GM23248 (cell line): ENCODE data around the gene P4HTM. TPM values are rescaled to one million over a fixed set of nuclear protein-coding genes. Genes with fewer than 3 reads are reported as not detected.

Experiments used
- DNase-seq: peaks from one replicate; pipeline ENCODE4 v3.0.0-alpha.2; 2015
- H2AFZ ChIP-seq: fragments of 200-600 bp; sonication (generic); 2 replicates; pipeline ENCODE4 v1.6.1; 2016; ENCODE audit warnings: antibody characterized with exemption
- H3F3A ChIP-seq: fragments of 200-600 bp; sonication (generic); 2 replicates; pipeline ENCODE4 v1.6.1; 2016; ENCODE audit warnings: mild to moderate bottlenecking, antibody characterized with exemption, mixed run types; ENCODE audit not compliant: insufficient read depth
- H3K27ac ChIP-seq: fragments of 200-600 bp; sonication (generic); 2 replicates; pipeline ENCODE4 v1.5.1; 2016; ENCODE audit warnings: mild to moderate bottlenecking
- H3K27me3 ChIP-seq: fragments of 200-600 bp; sonication (generic); replicated peaks from 2 replicates; pipeline ENCODE4 v1.6.1; 2016; ENCODE audit warnings: mild to moderate bottlenecking; ENCODE audit not compliant: insufficient read depth
- H3K36me3 ChIP-seq: fragments of 200-600 bp; sonication (generic); 2 replicates; pipeline ENCODE4 v1.6.1; 2016; ENCODE audit warnings: low read depth, mild to moderate bottlenecking
- H3K4me1 ChIP-seq: fragments of 200-600 bp; sonication (generic); 2 replicates; pipeline ENCODE4 v1.6.1; 2016; ENCODE audit warnings: mild to moderate bottlenecking; ENCODE audit not compliant: insufficient read depth
- H3K4me2 ChIP-seq: fragments of 200-600 bp; sonication (generic); one replicate; pipeline ENCODE4 v1.6.1; 2016; ENCODE audit warnings: mild to moderate bottlenecking; ENCODE audit not compliant: unreplicated experiment
- H3K4me3 ChIP-seq: fragments of 200-600 bp; sonication (generic); 2 replicates; pipeline ENCODE4 v1.5.1; 2016; ENCODE audit warnings: mild to moderate bottlenecking
- H3K79me2 ChIP-seq: fragments of 200-600 bp; sonication (generic); 2 replicates; pipeline ENCODE4 v1.6.1; 2016; ENCODE audit warnings: mild to moderate bottlenecking; ENCODE audit not compliant: insufficient read depth
- H3K9ac ChIP-seq: fragments of 200-600 bp; sonication (generic); 2 replicates; pipeline ENCODE4 v1.6.1; 2016; ENCODE audit warnings: mild to moderate bottlenecking
- H3K9me2 ChIP-seq: fragments of 200-600 bp; sonication (generic); 2 replicates; pipeline ENCODE4 v1.6.1; 2016; ENCODE audit warnings: mixed run types, mild to moderate bottlenecking, moderate library complexity; ENCODE audit not compliant: insufficient read depth
- H3K9me3 ChIP-seq: fragments of 200-600 bp; sonication (generic); one replicate; pipeline ENCODE4 v1.6.1; 2017; ENCODE audit warnings: low read depth
- H4K20me1 ChIP-seq: fragments of 200-600 bp; sonication (generic); 2 replicates; pipeline ENCODE4 v1.6.0; 2016; ENCODE audit not compliant: insufficient read depth
- EZH2 ChIP-seq: fragments of 200-600 bp; sonication (generic); IDR thresholded peaks from 2 replicates; pipeline ENCODE4 v1.6.1; 2018; ENCODE audit warnings: antibody characterized with exemption, mild to moderate bottlenecking; ENCODE audit not compliant: insufficient read depth, poor library complexity, severe bottlenecking
- EZH2phosphoT487 ChIP-seq: fragments of 200-600 bp; sonication (generic); IDR thresholded peaks from 2 replicates; pipeline ENCODE4 v1.6.1; 2018; ENCODE audit warnings: antibody characterized with exemption, moderate library complexity, mild to moderate bottlenecking, low read depth; ENCODE audit not compliant: insufficient read depth
- WGBS, 2 experiments: methylation state at CpG; one replicate each; pipeline ENCODE4 v1.1.6; 2015 to 2017; ENCODE audit warnings: low lambda C conversion rate in 2 of 2, low coverage in 1 of 2; ENCODE audit errors: missing lambda C conversion rate in 2 of 2; 5-methylcytosine and 5-hydroxymethylcytosine counted together
- in situ Hi-C: fragments of 300-500 bp; cut with MboI; formaldehyde crosslinking; loops from 2 replicates; pipeline ENCODE4 v1.15.0; 2020
- microRNA counts: library from miRNA; unstranded; fragments of <30 nt; microRNA quantifications from one replicate; lab custom pipeline; 2016
- microRNA-seq: library from miRNA; unstranded; fragments of <30 nt; microRNA quantifications from one replicate; pipeline ENCODE4, GENCODE V29; 2016; ENCODE audit warnings: borderline number of aligned reads
- polyA plus RNA-seq: library from polyadenylated mRNA; unstranded; fragments of >200 nt; fragmentation: Nextera tagmentation; extraction: Ambion mirVana; gene quantifications from 2 replicates; pipeline ENCODE4 v1.2.1, GENCODE V29; 2016
- small RNA-seq: library from RNA; depleted of rRNA; stranded (forward); fragments of <200 nt; gene quantifications from one replicate; pipeline ENCODE3, GENCODE V24; 2014; ENCODE audit warnings: low read depth, low replicate concordance
- total RNA-seq: library from RNA; depleted of rRNA; stranded (reverse); fragments of >200 nt; shearing (Covaris generic); gene quantifications from 2 replicates; pipeline ENCODE4 v1.2.3, GENCODE V29; 2014; rRNA removed

P4HTM gene
- total and polyA plus RNA-seq, 2 experiments from 2014 or later, result 29.7 to 53.6 TPM

DNA sequence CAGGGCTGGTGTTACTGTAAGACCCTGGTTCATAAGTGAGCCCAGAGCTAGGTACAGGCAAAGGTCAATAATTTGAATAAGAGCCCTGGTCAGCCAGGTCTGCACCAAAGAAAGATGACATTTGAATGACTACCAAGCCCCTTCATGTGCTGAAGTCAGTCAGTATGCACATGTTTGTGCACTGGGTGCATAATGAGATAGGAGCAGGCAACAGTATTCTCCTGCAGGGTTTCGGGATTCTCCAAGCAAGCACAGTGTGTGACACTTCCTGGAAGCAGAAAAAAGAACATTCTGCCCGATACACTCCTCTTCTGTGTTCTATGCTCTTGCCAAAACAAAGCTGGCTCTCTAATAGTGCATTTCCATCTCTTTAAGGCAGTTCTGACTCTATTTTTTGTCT, 44.6 kb downstream of the P4HTM start:
- H4K20me1 ChIP-seq, result no peaks in the 10 kb centered on the region
- H3K27me3 ChIP-seq, result no peaks in the 10 kb centered on the region
- H3K4me1 ChIP-seq, result peaks cover 6% of the 10 kb centered on the region; the same call in 1 of the 2 replicates
- 80% methylated on average over 2 of the region's 2 CpGs for WGBS, 2 experiments
- in situ Hi-C loops, result no loop called here
- peaks cover 17% of the 10 kb centered on the region for H3K36me3 ChIP-seq
- H3F3A ChIP-seq, result peaks cover 36% of the 10 kb centered on the region
- H3K4me3 ChIP-seq, result no peak overlapping the region
- DNase-seq, result no peak
- H3K79me2 ChIP-seq, result peaks cover 19% of the 10 kb centered on the region
- no peak overlapping the region for H3K4me2 ChIP-seq
- no peaks in the 10 kb centered on the region for H3K9me2 ChIP-seq
- no peaks in the 10 kb centered on the region for H3K9me3 ChIP-seq
- no peak overlapping the region for H3K9ac ChIP-seq
- TF ChIP-seq EZH2phosphoT487 (no peak), EZH2 (no peak)
- no peak overlapping the region for H2AFZ ChIP-seq
- H3K27ac ChIP-seq, result no peak overlapping the region

DNA sequence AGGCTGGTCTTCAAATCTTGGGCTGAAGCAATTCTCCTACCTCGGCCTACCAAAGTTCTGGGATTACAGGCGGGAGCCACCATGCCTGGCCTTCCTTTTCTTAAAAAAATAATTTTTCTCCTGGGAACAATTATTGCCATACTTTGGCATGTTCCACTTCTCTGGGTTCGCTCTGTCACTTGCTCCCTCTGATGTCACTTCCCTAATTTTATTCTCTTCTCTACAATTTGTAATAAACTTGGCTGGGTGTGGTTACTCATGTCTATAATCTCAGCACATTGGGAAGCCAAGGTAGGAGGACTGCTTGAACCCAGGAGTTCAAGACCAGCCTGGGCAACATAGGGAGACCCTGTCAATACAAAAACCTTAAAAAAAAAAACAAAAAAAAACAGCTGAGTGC, 45.2 kb downstream of the P4HTM start:
- Histone ChIP-seq H3K4me1 (peaks cover 6% of the 10 kb centered on the region; the same call in 1 of the 2 replicates), H4K20me1 (no peaks in the 10 kb centered on the region), H3K9ac (no peak overlapping the region), H3K27ac (no peak overlapping the region), H3K36me3 (peaks cover 15% of the 10 kb centered on the region; the same call in 1 of the 2 replicates), H3K9me2 (no peaks in the 10 kb centered on the region), H2AFZ (no peak overlapping the region), H3K27me3 (no peaks in the 10 kb centered on the region), H3K4me3 (no peak overlapping the region), H3K79me2 (peaks cover 19% of the 10 kb centered on the region), H3K9me3 (no peaks in the 10 kb centered on the region), H3F3A (peaks cover 30% of the 10 kb centered on the region), H3K4me2 (no peak overlapping the region)
- TF ChIP-seq EZH2 (no peak), EZH2phosphoT487 (no peak)
- no peak for DNase-seq
- WGBS, 2 experiments, result 74 to 80% methylated on average over 3 of the region's 3 CpGs
- in situ Hi-C loops, result no loop called here

DNA sequence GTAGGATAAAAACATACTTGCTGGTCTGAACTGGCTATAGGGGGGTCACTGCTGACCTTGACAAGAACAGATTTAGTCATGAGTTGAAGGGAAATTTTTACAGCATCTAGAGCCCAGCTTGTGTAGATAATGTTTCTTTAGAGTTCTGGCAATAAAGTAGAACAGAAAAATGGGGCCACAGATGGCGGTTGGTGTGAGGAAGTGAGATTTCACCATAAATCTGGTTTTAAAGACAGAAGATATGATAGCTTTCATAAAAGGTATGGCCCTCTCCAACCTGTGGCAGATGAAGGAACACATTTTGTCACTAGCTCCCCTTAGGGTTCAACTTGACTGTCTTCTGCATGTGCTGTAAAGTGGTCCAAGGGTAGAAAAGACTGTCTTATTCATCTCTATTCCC, 63.5 kb downstream of the P4HTM start:
- TF ChIP-seq EZH2phosphoT487, result no peak
- TF ChIP-seq EZH2, result no peak
- H4K20me1 ChIP-seq, result no peaks in the 10 kb centered on the region
- DNase-seq, result no peak
- H3K36me3 ChIP-seq, result peaks cover 36% of the 10 kb centered on the region; the same call in 1 of the 2 replicates
- no peak overlapping the region for H3K4me2 ChIP-seq
- H3K4me3 ChIP-seq, result no peak overlapping the region
- H3K9me2 ChIP-seq, result no peaks in the 10 kb centered on the region
- in situ Hi-C loops, result no loop called here
- H3F3A ChIP-seq, result peaks cover 10% of the 10 kb centered on the region; the same call in 1 of the 2 replicates
- 94 to 100% methylated on average over 1 of the region's 1 CpG for WGBS, 2 experiments
- no peaks in the 10 kb centered on the region for H3K9me3 ChIP-seq
- peaks cover 82% of the 10 kb centered on the region for H3K79me2 ChIP-seq
- H3K27me3 ChIP-seq, result no peaks in the 10 kb centered on the region
- no peak overlapping the region for H2AFZ ChIP-seq
- no peaks in the 10 kb centered on the region for H3K4me1 ChIP-seq
- H3K9ac ChIP-seq, result no peak overlapping the region
- H3K27ac ChIP-seq, result no peak overlapping the region

DNA sequence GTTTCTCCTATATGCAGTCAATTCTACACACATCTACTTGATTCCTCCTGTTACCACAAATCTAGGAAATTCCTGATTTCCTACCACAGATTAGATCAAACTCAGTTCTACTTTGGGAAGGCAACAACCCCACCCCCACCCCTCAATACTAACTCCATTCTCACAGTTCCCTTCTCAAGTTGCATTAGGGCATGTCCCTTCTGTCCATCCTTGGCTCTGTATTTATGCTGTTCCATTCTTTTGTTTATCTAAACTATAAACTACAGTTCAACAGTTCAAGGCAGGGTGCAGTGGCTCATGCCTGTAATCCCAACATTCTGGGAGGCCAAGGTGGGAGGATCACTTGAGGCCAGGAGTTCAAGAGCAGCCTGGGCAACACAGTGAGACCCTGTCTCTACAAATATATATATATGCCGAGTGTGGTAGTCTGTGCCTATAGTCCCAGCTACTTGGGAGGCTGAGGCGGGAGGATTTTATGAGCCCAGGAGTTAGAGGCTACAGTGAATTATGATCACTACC, 64.4 kb downstream of the P4HTM start:
- no peak overlapping the region for H3K9ac ChIP-seq
- H3K36me3 ChIP-seq, result peaks cover 36% of the 10 kb centered on the region; the same call in 1 of the 2 replicates
- H3K9me3 ChIP-seq, result no peaks in the 10 kb centered on the region
- no peak overlapping the region for H2AFZ ChIP-seq
- no peaks in the 10 kb centered on the region for H4K20me1 ChIP-seq
- 94 to 97% methylated on average over 2 of the region's 2 CpGs for WGBS, 2 experiments
- no peak for DNase-seq
- no peak for TF ChIP-seq EZH2
- no peak for TF ChIP-seq EZH2phosphoT487
- no peaks in the 10 kb centered on the region for H3K4me1 ChIP-seq
- no peak overlapping the region for H3K27ac ChIP-seq
- no peak overlapping the region for H3K4me2 ChIP-seq
- peaks cover 82% of the 10 kb centered on the region for H3K79me2 ChIP-seq
- in situ Hi-C loops, result no loop called here
- no peak overlapping the region for H3K4me3 ChIP-seq
- H3K9me2 ChIP-seq, result no peaks in the 10 kb centered on the region
- H3F3A ChIP-seq, result peaks cover 10% of the 10 kb centered on the region; the same call in 1 of the 2 replicates
- no peaks in the 10 kb centered on the region for H3K27me3 ChIP-seq

MicroRNAs encoded within 50 kb of the gene (microRNA counts, 767-probe panel; counts per million panel counts)
- microRNA hsa-miR-191-5p (lab: Ali Mortazavi, UCI), result 7,863 counts per million, percentile 97 among the panel's probes with 10 or more counts
- microRNA hsa-miR-425-5p (lab: Ali Mortazavi, UCI), result 447 counts per million, percentile 86 among the panel's probes with 10 or more counts

Small RNA genes lying within 50 kb of the gene (microRNA-seq; reads per million reads assigned to microRNA genes)
- gene MIR191, result 8,235 reads per million, percentile 94 among the genes with 10 or more reads in this experiment
- 1,388 reads per million, percentile 80 among the genes with 10 or more reads in this experiment for gene MIR425

Small RNA genes lying within 50 kb of the gene (small RNA-seq; reads per million reads assigned to genes)
- 230 reads per million, percentile 97 among the genes with 10 or more reads in this experiment for gene MIR191
- gene MIR425, result 1.5 reads per million, percentile 57 among the genes with 10 or more reads in this experiment

Other genes starting within 250 kb of the P4HTM start
- gene PRKAR2A, start 142.4 kb upstream of the P4HTM start, total RNA-seq, result 26.8 and 29.3 TPM in 2 replicates
- 11.8 and 12.2 TPM in 2 replicates for gene PRKAR2A, start 142.4 kb upstream of the P4HTM start, polyA plus RNA-seq
- 22.0 and 26.2 TPM in 2 replicates for gene SLC25A20, start 91.4 kb upstream of the P4HTM start, total RNA-seq
- 20.3 and 21.0 TPM in 2 replicates for gene SLC25A20, start 91.4 kb upstream of the P4HTM start, polyA plus RNA-seq
- gene ARIH2, start 71.4 kb upstream of the P4HTM start, total RNA-seq, result 80.8 and 102 TPM in 2 replicates
- 48.4 and 59.7 TPM in 2 replicates for gene ARIH2, start 71.4 kb upstream of the P4HTM start, polyA plus RNA-seq
- gene WDR6, start 17.1 kb downstream of the P4HTM start, total RNA-seq, result 56.1 and 60.8 TPM in 2 replicates
- 50.3 and 51.3 TPM in 2 replicates for gene WDR6, start 17.1 kb downstream of the P4HTM start, polyA plus RNA-seq
- 65.3 and 88.9 TPM in 2 replicates for gene DALRD3, start 28.3 kb downstream of the P4HTM start, total RNA-seq
- gene DALRD3, start 28.3 kb downstream of the P4HTM start, polyA plus RNA-seq, result 40.2 and 43.3 TPM in 2 replicates
- 129 and 132 TPM in 2 replicates for gene NDUFAF3, start 31.9 kb downstream of the P4HTM start, total RNA-seq
- 211 and 218 TPM in 2 replicates for gene NDUFAF3, start 31.9 kb downstream of the P4HTM start, polyA plus RNA-seq
- gene IMPDH2, start 39.2 kb downstream of the P4HTM start, total RNA-seq, result 192 and 210 TPM in 2 replicates
- 121 and 128 TPM in 2 replicates for gene IMPDH2, start 39.2 kb downstream of the P4HTM start, polyA plus RNA-seq
- gene QRICH1, start 103.8 kb downstream of the P4HTM start, total RNA-seq, result 75.6 and 107 TPM in 2 replicates
- gene QRICH1, start 103.8 kb downstream of the P4HTM start, polyA plus RNA-seq, result 29.0 and 29.3 TPM in 2 replicates
- 201 and 240 TPM in 2 replicates for gene QARS1, start 114.5 kb downstream of the P4HTM start, total RNA-seq
- 87.0 and 94.8 TPM in 2 replicates for gene QARS1, start 114.5 kb downstream of the P4HTM start, polyA plus RNA-seq
- gene USP19, start 130.6 kb downstream of the P4HTM start, total RNA-seq, result 31.6 and 46.4 TPM in 2 replicates
- 16.3 and 17.0 TPM in 2 replicates for gene USP19, start 130.6 kb downstream of the P4HTM start, polyA plus RNA-seq
- gene LAMB2, start 142.8 kb downstream of the P4HTM start, total RNA-seq, result 894 and 1,064 TPM in 2 replicates
- 539 and 542 TPM in 2 replicates for gene LAMB2, start 142.8 kb downstream of the P4HTM start, polyA plus RNA-seq
- 35.4 and 39.7 TPM in 2 replicates for gene CCDC71, start 176.1 kb downstream of the P4HTM start, total RNA-seq
- 1.5 and 1.7 TPM in 2 replicates for gene CCDC71, start 176.1 kb downstream of the P4HTM start, polyA plus RNA-seq
- 19.5 and 22.5 TPM in 2 replicates for gene KLHDC8B, start 181.4 kb downstream of the P4HTM start, total RNA-seq
- gene KLHDC8B, start 181.4 kb downstream of the P4HTM start, polyA plus RNA-seq, result 13.5 and 15.4 TPM in 2 replicates